Measurements from ENCODE around the gene PTPRD.

DNA sequence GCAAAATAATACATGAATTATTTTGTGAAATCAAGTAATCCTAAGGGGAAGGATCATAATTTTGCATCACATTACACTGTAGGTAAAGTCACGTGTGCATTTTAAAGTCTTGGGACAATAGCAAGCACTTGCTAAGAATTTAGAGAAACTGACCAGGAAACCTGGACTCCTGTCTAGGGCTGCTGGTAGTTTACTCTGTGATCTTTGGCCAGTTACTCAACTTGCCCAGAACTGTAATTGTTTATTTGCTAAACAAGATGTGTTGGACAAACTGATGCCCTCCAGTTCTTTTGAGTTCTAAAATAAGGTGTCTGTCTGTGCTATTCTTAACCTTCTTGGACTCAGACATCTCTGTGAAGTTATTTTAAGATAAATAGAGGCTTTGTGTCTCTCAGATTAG is 2218.5 kb downstream of the PTPRD start:
- no peak for TF ChIP-seq SIN3A (IDR thresholded peaks at IDR 0.05; ENCODE audit: borderline replicate concordance, insufficient read depth, low read length)
- no peak for TF ChIP-seq TAF1 (IDR thresholded peaks at IDR 0.05; ENCODE audit: borderline replicate concordance, insufficient read depth, low read length)

All from PFSK-1 (cell line).